GM12878 (cell line): Measurements from ENCODE around the gene SENP6. TPM values are rescaled to one million over a fixed set of nuclear protein-coding genes. Genes with fewer than 3 reads are reported as not detected.

Experiments used
- ATAC-seq: fragments of 200-7000 bp; cut with Tn5 transposase; 3 replicates; pipeline ENCODE4 v1.9.1; 2020; ENCODE audit warnings: mild to moderate bottlenecking, moderate library complexity
- BruUV-seq: library from RNA; stranded (reverse); fragments of 400-500 nt; replicated peaks from 2 replicates; lab custom pipeline; 2021; lab: Mats Ljungman, UMichigan
- CTCF ChIA-PET: fragments of 300-600 bp; sonication (Branson Sonifier 250); formaldehyde crosslinking; extraction: SDS; loops from one replicate; lab custom pipeline; 2021; ENCODE audit warnings: inconsistent platforms; lab: Yijun Ruan, JAX
- POLR2A ChIA-PET: fragments of 350-600 bp; formaldehyde crosslinking; extraction: SDS; loops from one replicate; lab custom pipeline; 2021; ENCODE audit warnings: inconsistent platforms; lab: Charles Lee
- RAD21 ChIA-PET: fragments of 300-600 bp; sonication (Branson Sonifier 250); formaldehyde crosslinking; loops from one replicate; lab custom pipeline; 2023; ENCODE audit warnings: antibody characterized with exemption; ENCODE audit not compliant: unreplicated experiment; lab: Charles Lee
- SMC1A ChIA-PET: fragments of 300-600 bp; sonication (Branson Sonifier 250); formaldehyde crosslinking; loops from one replicate; lab custom pipeline; 2023; ENCODE audit not compliant: unreplicated experiment, uncharacterized antibody; lab: Charles Lee
- DNase-seq: peaks from one replicate; pipeline ENCODE4 v3.0.0-alpha.2; 2011; ENCODE audit warnings: low read depth, low spot score
- FAIRE-seq: peaks from 3 replicates; lab custom pipeline; 2011; peaks lifted over from hg19 to GRCh38; lab: Jason Lieb, UNC
- H2AFZ ChIP-seq: 2 replicates; pipeline ENCODE4 v1.6.0; 2011; ENCODE audit warnings: low read depth, low read length, control low read depth; ENCODE audit not compliant: control insufficient read depth
- H3K27ac ChIP-seq: 2 replicates; pipeline ENCODE4 v1.5.1; 2011; ENCODE audit warnings: control low read depth; ENCODE audit not compliant: control insufficient read depth, insufficient read depth
- H3K27me3 ChIP-seq, 2 experiments: replicated peaks in 1 of 2; 2 replicates each; pipeline versions ENCODE4 v1.6.0 to v1.6.1; 2011; ENCODE audit warnings: low read length in 1 of 2; ENCODE audit not compliant: control insufficient read depth in 2 of 2, insufficient read depth in 2 of 2
- H3K36me3 ChIP-seq, 2 experiments: 2 replicates each; pipeline ENCODE4 v1.5.1; 2011; ENCODE audit warnings: low read length in 1 of 2; ENCODE audit not compliant: control insufficient read depth in 2 of 2, insufficient read depth in 2 of 2
- H3K4me1 ChIP-seq: 2 replicates; pipeline ENCODE4 v1.6.1; 2011; ENCODE audit warnings: mild to moderate bottlenecking, low read length, moderate library complexity, mixed read lengths; ENCODE audit not compliant: control insufficient read depth, insufficient read depth
- H3K4me2 ChIP-seq: 2 replicates; pipeline ENCODE4 v1.6.0; 2011; ENCODE audit warnings: control low read depth; ENCODE audit not compliant: control insufficient read depth, insufficient read depth
- H3K4me3 ChIP-seq: fragments of 200-600 bp; sonication (generic); 2 replicates; pipeline ENCODE4 v1.5.1; 2016
- H3K79me2 ChIP-seq: 2 replicates; pipeline ENCODE4 v1.6.0; 2011; ENCODE audit warnings: low read length; ENCODE audit not compliant: control insufficient read depth, insufficient read depth
- H3K9ac ChIP-seq: 2 replicates; pipeline ENCODE4 v1.8.0; 2011; ENCODE audit warnings: low read length, control low read depth, mixed read lengths; ENCODE audit not compliant: control insufficient read depth, insufficient read depth
- H3K9me3 ChIP-seq: replicated peaks from 3 replicates; pipeline ENCODE4 v1.5.1; 2011; ENCODE audit warnings: mild to moderate bottlenecking, low read length; ENCODE audit not compliant: control insufficient read depth, insufficient read depth
- H4K20me1 ChIP-seq: 2 replicates; pipeline ENCODE4 v1.6.0; 2011; ENCODE audit not compliant: control insufficient read depth, insufficient read depth
- BCL3 ChIP-seq: IDR thresholded peaks from 2 replicates; pipeline ENCODE4 v1.6.1; 2011; ENCODE audit warnings: borderline replicate concordance, low read depth, mild to moderate bottlenecking, moderate library complexity, low read length; ENCODE audit not compliant: insufficient read depth, poor library complexity, severe bottlenecking
- BHLHE40 ChIP-seq, 2 experiments: fragments of 450-650 bp in 1 of 2; IDR thresholded peaks; 2 replicates each; pipeline ENCODE4 v1.6.1; 2011 to 2017; ENCODE audit warnings: low read depth in 2 of 2, borderline replicate concordance in 1 of 2, improper control_type of control experiment in 1 of 2, low read length in 1 of 2, mild to moderate bottlenecking in 1 of 2
- ESRRA ChIP-seq: IDR thresholded peaks from 2 replicates; pipeline ENCODE4 v1.6.1; 2012; ENCODE audit warnings: mild to moderate bottlenecking, low read length, improper control_type of control experiment
- FOS ChIP-seq: IDR thresholded peaks from 3 replicates; pipeline ENCODE4 v1.6.1; 2011; ENCODE audit warnings: borderline replicate concordance; ENCODE audit not compliant: insufficient read length; ENCODE audit errors: extremely low read depth
- GABPA ChIP-seq: IDR thresholded peaks from 2 replicates; pipeline ENCODE4 v1.6.1; 2014; ENCODE audit warnings: antibody characterized with exemption, low read depth, mild to moderate bottlenecking, inconsistent platforms
- HCFC1 ChIP-seq: fragments of 150-350 bp; IDR thresholded peaks from 2 replicates; pipeline ENCODE4 v1.6.1; 2014; ENCODE audit warnings: low read length
- ZNF274 ChIP-seq: IDR thresholded peaks from one replicate; pipeline ENCODE4 v1.8.0; 2011; ENCODE audit not compliant: insufficient read length, insufficient read depth
- ZNF384 ChIP-seq: IDR thresholded peaks from 2 replicates; pipeline ENCODE4 v1.6.1; 2012; ENCODE audit warnings: low read depth, mild to moderate bottlenecking, low read length, improper control_type of control experiment, borderline replicate concordance
- ZZZ3 ChIP-seq: IDR thresholded peaks from 2 replicates; pipeline ENCODE4 v1.6.1; 2011; ENCODE audit warnings: low read depth; ENCODE audit not compliant: control insufficient read depth, insufficient read length
- WGBS: methylation state at CpG from one replicate; pipeline ENCODE4 v1.1.6; 2016; ENCODE audit warnings: low lambda C conversion rate; ENCODE audit not compliant: insufficient replicate concordance, insufficient coverage; ENCODE audit errors: missing lambda C conversion rate; 5-methylcytosine and 5-hydroxymethylcytosine counted together
- in situ Hi-C: fragments of 300-500 bp; cut with MboI; formaldehyde crosslinking; loops from 9 replicates; pipeline ENCODE4 v1.14.3; 2018; ENCODE audit warnings: mixed read lengths
- intact Hi-C: fragments of 100-400 bp; cut with micrococcal nuclease; formaldehyde crosslinking; loops from one replicate; pipeline ENCODE4 v1.14.2; 2022; ENCODE audit not compliant: unreplicated experiment
- polyA plus RNA-seq, 11 experiments: library from polyadenylated mRNA; depleted of rRNA in 4 of 11; unstranded in 6 of 11; stranded (reverse) in 5 of 11; fragments of >200 nt; fragmentation: Nextera tagmentation in 4 of 11; fragmentation: Illumina TruSeq in 1 of 11; extraction: Ambion mirVana in 4 of 11; extraction: Trizol in 1 of 11; gene quantifications; 1 replicate in 1 of 11; 2 replicates in 10 of 11; pipeline versions ENCODE4 v1.2.1 to v1.2.3, GENCODE V29; 2011 to 2016; ENCODE audit warnings: inconsistent platforms in 2 of 11, missing spikeins in 2 of 11, low read depth in 1 of 11
- total RNA-seq, 4 experiments: library from RNA; depleted of rRNA in 3 of 4; stranded (reverse); fragments of >200 nt in 3 of 4; fragmentation: Illumina TruSeq in 1 of 4; extraction: Trizol in 1 of 4; gene quantifications; 2 replicates each; pipeline versions ENCODE4 v1.2.1 to v1.2.3, GENCODE V29; 2013 to 2021

The SENP6 gene
- total and polyA plus RNA-seq, 10 of the 15 experiments (the other 5 are each of a cell fraction or from before 2014, with no cell fraction given), result 10.7 to 70.0 (median 42.3) TPM

GRCh38 chr6:75711173-75711572 is 109.5 kb downstream of the SENP6 start:
- H4K20me1 ChIP-seq, result no peaks in the 10 kb centered on the region
- no peaks in the 10 kb centered on the region for H3K79me2 ChIP-seq
- ChIA-PET CTCF (interaction anchor here (0.8 to 3.0 kb wide), 2 partner anchors 12 to 182 kb away, joined by 4 to 13 read pairs; no protein-coding TSS in a partner anchor), RAD21 (no interaction called here), SMC1A (interaction anchor here (1.2 kb wide), 1 partner anchor 11 kb away, joined by 3 read pairs; no protein-coding TSS in a partner anchor), POLR2A (no interaction called here)
- ATAC-seq (no peak), DNase-seq (no peak), FAIRE-seq (no peak)
- no peak overlapping the region for H3K9ac ChIP-seq
- no peak overlapping the region for H3K27ac ChIP-seq
- in situ Hi-C loops, result no loop called here
- H3K4me1 ChIP-seq, result no peaks in the 10 kb centered on the region
- H3K4me2 ChIP-seq, result no peak overlapping the region
- H3K27me3 ChIP-seq, result no peaks in the 10 kb centered on the region
- no peak overlapping the region for H3K4me3 ChIP-seq
- no peak overlapping the region for H2AFZ ChIP-seq
- no peaks in the 10 kb centered on the region for H3K9me3 ChIP-seq
- TF ChIP-seq GABPA, result no peak
- TF ChIP-seq BCL3, result no peak
- no peak for TF ChIP-seq FOS
- no peak for TF ChIP-seq BHLHE40 (IDR thresholded peaks at IDR 0.05; ENCODE audit: borderline replicate concordance in 1 of 2, low read depth in 2 of 2, low read length in 1 of 2)
- TF ChIP-seq HCFC1, result no peak
- no peak for TF ChIP-seq ZNF274
- no peak for TF ChIP-seq ZZZ3
- no peak for TF ChIP-seq ZNF384
- TF ChIP-seq ESRRA, result no peak
- TF ChIP-seq, all 136 proteins: peak for 0
- no TSS peak for BruUV-seq
- intact Hi-C loops, result no loop called here
- peaks cover 0 to 27% of the 10 kb centered on the region in 2 experiments; a peak in 2 of 4 replicates for H3K36me3 ChIP-seq
- WGBS, result 98% methylated on average over 2 of the region's 2 CpGs
